T-helper 1 cell (primary cell): ENCODE data around the gene CCND3.
A peak's percentile ranks its signal among the peaks of the same experiment; 100 is the strongest.

Experiments
- DNase-seq, 5 donors: peaks; one replicate each; pipeline ENCODE4 v3.0.0-alpha.2; 2012 to 2020

The CCND3 gene

DNA sequence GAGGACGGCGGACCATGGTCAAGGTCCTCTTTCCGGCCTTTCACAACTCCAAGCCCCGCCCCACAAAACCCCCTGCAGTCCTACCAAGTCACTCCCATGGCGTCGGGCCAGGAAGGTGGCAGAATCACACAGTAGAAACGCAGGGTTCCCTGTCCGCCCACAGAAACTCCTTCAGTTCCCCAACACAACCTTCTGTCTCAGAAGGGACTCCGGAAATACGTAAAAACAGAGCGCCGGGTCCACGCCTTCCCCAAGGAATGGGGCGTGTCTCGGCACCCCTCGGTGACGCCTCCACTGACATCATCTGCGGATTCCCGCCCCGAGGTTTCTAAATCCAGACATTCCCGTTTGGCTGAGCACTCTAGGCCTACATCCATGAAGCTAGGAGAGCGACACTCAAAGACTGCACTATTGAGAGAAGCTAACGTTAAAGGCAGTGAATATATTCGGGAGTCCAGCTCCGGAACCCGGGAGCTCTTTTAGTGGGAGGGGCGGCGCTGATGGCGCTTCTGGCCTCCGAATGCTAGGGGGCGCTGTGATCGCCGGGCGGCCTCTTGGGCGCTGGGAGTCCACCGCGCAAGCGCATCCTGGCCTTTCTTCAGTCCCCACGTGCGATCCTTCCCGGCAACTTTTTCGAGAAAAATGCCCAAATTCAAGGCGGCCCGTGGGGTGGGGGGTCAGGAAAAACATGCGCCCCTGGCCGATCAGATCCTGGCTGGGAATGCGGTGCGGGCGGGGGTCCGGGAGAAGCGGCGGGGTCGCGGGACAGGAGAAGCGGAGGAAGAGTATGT is 20.5 kb downstream of the CCND3 start, which contains the start of the genes BYSL and MED20:
TSS of gene BYSL (plus strand) at position 579 of the 791 bp plus-strand sequence. CDS start at position 643, 64 bp downstream.
TSS of gene MED20 (minus strand) at position 219 of the 791 bp plus-strand sequence. CDS start at position 98, 121 bp downstream.
- peak; percentile 84 to 94 (median 91) for DNase-seq

GRCh38 chr6:41917528-41917927 is 24.1 kb downstream of the CCND3 start:
- DNase-seq: peak in 1 of 5 donors; percentile 47

GRCh38 chr6:41914869-41915530 is 26.6 kb downstream of the CCND3 start:
- no peak for DNase-seq

GRCh38 chr6:41914343-41914742 is 27.3 kb downstream of the CCND3 start:
- no peak for DNase-seq

DNA sequence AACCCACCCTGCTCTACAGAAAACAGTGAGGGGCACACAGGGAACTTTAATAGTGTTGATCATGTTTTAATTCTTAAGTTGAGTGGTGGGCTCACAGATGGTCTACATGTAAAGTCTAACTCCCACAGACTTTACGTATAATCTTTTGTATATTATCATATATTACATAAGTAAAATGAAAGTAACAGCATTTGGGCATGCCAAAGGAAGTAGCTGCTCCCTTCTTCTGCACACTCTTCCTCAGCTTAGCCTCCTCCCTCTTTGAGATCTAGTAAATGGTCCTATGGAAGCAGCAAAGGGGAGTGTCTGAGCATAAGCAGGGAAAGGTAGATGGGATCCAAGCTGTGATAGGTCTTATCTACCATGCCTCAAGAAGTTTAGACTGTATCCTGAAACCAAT is 31.9 kb downstream of the CCND3 start:
- DNase-seq: no peak

GRCh38 chr6:41901882-41902519 is 39.6 kb downstream of the CCND3 start:
- DNase-seq: peak; percentile 17 to 63 (median 41)

DNA sequence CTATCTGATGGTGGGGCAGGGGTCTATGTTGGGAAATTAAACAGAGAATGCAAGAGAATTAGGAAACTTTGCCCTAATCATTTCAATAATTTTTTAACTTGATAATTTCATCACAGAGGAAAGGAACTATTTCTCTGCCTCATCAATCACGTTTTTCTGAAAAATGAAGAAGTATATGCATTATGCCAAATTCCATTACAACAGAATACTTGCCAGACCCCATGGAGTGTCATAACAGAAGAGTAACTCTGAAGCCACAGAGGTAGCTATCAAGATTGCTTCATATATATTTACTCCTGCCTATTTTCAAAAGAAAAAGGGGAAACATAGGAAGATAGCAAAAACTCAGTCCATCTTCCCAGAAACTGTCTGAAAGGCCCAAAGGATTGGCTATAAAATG is 40.7 kb downstream of the CCND3 start:
- DNase-seq: no peak

GRCh38 chr6:41896281-41896680 is 45.3 kb downstream of the CCND3 start:
- no peak for DNase-seq

DNA sequence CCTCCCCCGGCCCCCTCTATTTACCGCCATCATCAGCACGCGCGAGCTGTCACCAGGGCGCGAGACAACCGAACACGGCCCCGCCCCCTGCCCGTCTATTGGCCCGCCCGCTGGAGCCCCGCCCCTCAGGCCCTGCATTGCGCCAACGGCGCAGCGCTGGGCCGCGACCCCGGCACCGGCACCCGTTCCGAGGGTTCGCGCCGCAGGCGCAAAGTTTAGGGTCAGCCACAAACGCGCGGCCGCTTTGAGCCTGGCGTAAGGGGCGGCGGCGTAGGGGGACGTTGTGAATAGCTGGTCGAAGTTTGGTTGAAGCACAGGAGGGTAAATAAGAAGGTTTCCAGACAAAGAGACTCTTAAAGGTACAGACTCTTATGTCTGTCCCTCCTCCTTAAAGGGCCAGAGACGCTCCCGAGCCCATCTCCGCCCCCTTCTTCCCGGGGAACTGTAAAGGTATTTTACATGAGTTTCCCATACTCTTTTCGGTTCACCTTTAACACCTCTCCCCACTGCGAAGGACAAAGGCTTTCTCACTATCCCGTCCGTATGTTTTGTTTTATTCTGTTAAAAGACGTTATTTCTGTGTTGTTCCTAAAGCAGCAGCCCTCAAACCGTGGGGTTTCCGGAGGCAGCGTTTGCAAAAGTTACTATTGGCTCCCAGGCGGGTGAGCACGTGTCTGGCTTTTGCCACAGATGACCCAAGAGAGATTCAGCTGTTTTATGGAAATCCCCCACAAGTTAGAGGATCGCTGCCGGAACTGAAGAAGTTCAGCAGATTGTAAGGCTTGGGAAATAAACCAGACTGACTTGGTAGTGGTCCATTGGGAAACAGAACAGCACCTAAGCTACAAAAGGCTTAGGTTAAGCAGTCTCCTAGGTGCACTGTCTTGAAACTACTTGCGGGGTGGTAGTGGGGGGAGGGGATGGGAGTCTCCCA is 46.0 kb downstream of the CCND3 start, which contains the start of gene USP49:
TSS of gene USP49 (minus strand) at position 76 of the 934 bp plus-strand sequence. CDS start 88,392 bp downstream, outside the sequence.
- DNase-seq: peak; percentile 83 to 90 (median 89)

DNA sequence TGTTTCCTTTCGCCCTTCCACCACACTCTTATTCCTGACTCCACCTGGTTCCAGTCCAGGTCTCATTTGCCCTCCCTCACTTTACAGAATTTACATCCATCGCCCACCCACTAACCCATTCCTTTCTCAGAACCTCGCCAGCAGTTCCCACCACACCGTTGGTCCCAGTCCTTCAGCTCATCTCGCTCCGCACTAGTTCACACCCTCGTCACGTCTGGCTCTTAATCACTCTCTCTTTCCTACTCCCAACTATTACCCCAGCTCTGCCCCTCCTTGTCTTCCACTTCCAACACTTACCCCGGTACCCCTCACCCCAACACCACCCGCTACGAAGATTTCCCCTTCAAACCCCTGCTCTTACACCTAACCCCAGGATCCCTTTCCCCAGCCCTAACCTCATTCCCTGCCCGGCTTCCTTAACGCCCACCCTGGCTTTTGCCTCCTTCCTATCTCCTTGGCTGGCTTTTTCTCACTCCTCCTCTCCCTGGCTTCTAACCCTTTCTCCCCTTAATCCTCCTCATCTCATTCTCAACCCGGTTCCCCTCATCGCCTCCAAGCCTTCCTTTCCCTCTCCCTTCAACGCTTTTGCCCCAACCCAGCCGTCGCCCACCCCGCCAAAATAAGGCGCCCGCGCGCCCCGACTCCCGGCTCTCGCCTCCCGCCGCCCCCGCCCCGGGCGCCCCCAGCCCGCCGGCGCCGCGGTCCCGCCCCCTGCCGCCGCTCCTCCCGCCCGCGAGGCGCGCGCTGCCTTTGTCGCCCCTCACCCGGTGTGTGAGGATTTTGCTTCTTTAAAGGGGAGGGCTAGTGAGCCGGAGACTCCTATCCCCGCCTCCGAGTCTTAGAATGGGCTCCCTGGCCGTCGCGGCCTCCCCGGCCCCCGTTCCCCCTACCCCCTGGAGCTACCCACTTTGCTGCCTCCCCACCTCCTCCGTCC is 47.0 kb downstream of the CCND3 start:
- peak in 1 of 5 donors; percentile 3 for DNase-seq

DNA sequence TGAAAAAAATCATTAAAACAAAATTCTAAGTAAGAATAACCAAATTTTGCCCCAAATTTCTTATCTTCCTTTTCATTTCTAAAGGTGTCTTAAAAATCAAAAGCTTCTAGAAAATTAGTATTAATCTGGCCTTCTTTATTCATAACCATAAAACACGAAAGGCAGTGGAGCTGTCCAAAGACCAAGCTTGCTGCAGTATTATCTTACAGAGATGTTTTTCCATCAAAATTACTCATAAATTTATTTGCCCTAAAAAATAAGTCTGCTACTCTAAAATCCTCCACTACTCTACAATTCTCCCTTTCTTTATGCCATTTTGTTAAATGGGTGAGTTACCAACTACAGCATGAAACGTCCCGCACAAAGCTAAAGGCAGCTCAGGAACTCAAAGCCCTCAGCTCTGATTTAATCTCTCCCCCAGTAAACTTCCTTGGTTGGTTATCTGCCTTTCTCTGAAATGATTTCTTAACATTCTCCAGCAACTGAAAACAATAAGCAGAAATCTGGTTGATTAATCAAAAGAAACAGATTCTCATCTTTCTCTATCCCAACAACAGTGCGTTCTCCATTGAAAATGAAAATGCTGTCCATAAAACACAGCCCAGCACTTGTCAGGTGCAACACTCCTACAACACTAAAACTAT is 48.6 kb downstream of the CCND3 start:
- no peak for DNase-seq

GRCh38 chr6:41887331-41887751 is 54.3 kb downstream of the CCND3 start:
- DNase-seq: no peak

- DNase-seq: no peak
Measured at GRCh38 chr6:41885930-41886329, 55.7 kb downstream of the CCND3 start.

- DNase-seq: no peak
Measured at GRCh38 chr6:41884957-41885356, 56.7 kb downstream of the CCND3 start.
